ENCODE data around the gene FCER2. TPM values are rescaled to one million over a fixed set of nuclear protein-coding genes. Genes with fewer than 3 reads are reported as not detected.

FCER2 gene
- total RNA-seq, 3 donors from 2014 or later (not counting 1 experiment from before 2014, with no cell fraction given) = 0.52 to 1.2 (median 1.0) TPM

DNA sequence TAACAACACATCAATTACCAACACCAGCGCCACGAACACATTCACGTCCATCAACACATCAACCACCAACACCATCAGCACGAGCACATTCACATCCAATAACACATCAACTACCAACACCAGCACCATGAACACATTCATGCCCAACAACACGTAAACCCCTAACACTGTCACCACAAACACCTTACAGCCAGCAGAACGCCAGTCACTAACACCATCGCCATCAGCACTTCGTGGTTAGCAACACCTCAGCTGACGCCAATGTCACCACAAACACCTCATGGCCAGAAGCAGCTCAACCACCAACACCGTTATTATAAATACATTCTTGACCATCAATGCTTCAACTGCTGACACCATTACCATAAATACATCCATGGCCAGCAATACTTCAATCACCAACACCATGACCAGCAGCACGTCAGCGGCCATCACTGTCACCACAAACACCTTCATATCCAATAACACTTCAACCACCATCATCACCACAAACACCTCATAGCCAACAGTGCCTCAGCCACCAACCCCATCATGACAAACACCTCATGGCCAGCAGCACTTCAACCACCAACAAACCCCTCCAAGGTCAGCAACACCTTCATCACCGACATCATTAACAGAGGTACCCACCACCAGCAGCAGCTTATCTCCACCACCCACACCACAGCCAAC, 9.4 kb downstream of the FCER2 start:
- H3K36me3 ChIP-seq (ENCODE audit: control insufficient read depth, insufficient read depth, low read length) = no peaks in the 10 kb centered on the region

DNA sequence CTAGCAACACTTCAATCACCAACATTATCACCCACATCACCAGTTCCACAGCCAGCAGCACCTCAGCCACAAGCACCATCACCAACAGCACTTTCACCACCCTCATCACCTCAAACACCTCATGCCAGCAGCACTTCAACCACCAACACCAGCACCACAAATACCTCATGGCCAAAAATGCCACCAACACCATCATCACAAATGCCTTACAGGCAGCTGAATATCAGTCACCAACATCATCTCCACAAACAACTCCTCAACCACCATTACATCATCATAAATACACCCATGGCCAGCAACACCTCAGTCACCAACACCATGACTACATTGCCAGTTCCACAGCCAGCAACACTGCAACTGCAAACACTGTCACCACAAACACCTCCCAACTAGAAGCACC, 10.4 kb downstream of the FCER2 start:
- no peak overlapping the region for H3K4me3 Mint-ChIP-seq
- Histone ChIP-seq H3K27ac (ENCODE audit: low read length) (peak overlapping the region; percentile 81), H3K27me3 (ENCODE audit: control insufficient read depth, insufficient read depth, low read length) (no peaks in the 10 kb centered on the region), H3K9me3 (ENCODE audit: control insufficient read depth, insufficient read depth, low read length) (peaks cover 40% of the 10 kb centered on the region), H3K36me3 (ENCODE audit: control insufficient read depth, insufficient read depth, low read length) (no peaks in the 10 kb centered on the region), H3K4me1 (ENCODE audit: control insufficient read depth, insufficient read depth, low read length) (peaks cover 49% of the 10 kb centered on the region), H3K4me3 (ENCODE audit: low read length) (no peak overlapping the region)
- no peaks in the 10 kb centered on the region for H3K4me1 Mint-ChIP-seq
- peak; percentile 35 to 49 (median 35) for ATAC-seq
- H3K36me3 Mint-ChIP-seq = no peaks in the 10 kb centered on the region
- intact Hi-C loops (cut with micrococcal nuclease) = loop anchor here (2.0 to 5.0 kb wide), 2 partner anchors 115 to 499 kb away; no protein-coding TSS in a partner anchor
- TF ChIP-seq, protein P1, sequence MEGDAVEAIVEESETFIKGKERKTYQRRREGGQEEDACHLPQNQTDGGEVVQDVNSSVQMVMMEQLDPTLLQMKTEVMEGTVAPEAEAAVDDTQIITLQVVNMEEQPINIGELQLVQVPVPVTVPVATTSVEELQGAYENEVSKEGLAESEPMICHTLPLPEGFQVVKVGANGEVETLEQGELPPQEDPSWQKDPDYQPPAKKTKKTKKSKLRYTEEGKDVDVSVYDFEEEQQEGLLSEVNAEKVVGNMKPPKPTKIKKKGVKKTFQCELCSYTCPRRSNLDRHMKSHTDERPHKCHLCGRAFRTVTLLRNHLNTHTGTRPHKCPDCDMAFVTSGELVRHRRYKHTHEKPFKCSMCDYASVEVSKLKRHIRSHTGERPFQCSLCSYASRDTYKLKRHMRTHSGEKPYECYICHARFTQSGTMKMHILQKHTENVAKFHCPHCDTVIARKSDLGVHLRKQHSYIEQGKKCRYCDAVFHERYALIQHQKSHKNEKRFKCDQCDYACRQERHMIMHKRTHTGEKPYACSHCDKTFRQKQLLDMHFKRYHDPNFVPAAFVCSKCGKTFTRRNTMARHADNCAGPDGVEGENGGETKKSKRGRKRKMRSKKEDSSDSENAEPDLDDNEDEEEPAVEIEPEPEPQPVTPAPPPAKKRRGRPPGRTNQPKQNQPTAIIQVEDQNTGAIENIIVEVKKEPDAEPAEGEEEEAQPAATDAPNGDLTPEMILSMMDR (IDR thresholded peaks at IDR 0.05) = no peak
- DNase-seq = peak; percentile 52 to 72
- H3K27me3 Mint-ChIP-seq (ENCODE audit: low read depth in 2 of 2) = peaks cover 0 to under 1% of the 10 kb centered on the region in 2 donors
- no peaks in the 10 kb centered on the region for H3K9me3 Mint-ChIP-seq
- no peak overlapping the region for H3K27ac Mint-ChIP-seq

More for the DNA sequence above, 9.4 kb downstream of the FCER2 start:
- H3K27ac Mint-ChIP-seq = no peak overlapping the region
- no peak overlapping the region for H3K4me3 Mint-ChIP-seq
- H3K9me3 Mint-ChIP-seq = no peaks in the 10 kb centered on the region
- peaks cover 0 to 2% of the 10 kb centered on the region in 2 donors for H3K27me3 Mint-ChIP-seq (ENCODE audit: low read depth in 2 of 2)
- H3K4me1 ChIP-seq (ENCODE audit: control insufficient read depth, insufficient read depth, low read length) = peaks cover 49% of the 10 kb centered on the region
- peaks cover 40% of the 10 kb centered on the region for H3K9me3 ChIP-seq (ENCODE audit: control insufficient read depth, insufficient read depth, low read length)
- peak overlapping the region; percentile 81 for H3K27ac ChIP-seq (ENCODE audit: low read length)
- H3K27me3 ChIP-seq (ENCODE audit: control insufficient read depth, insufficient read depth, low read length) = no peaks in the 10 kb centered on the region
- no peaks in the 10 kb centered on the region for H3K4me1 Mint-ChIP-seq
- no peaks in the 10 kb centered on the region for H3K36me3 Mint-ChIP-seq
- 23% methylated on average over 13 of the region's 13 CpGs for WGBS (ENCODE audit: insufficient coverage)
- DNase-seq = peak; percentile 46 to 79
- intact Hi-C loops (cut with micrococcal nuclease) = loop anchor here (5.0 kb wide), 1 partner anchor 500 kb away; no protein-coding TSS in a partner anchor
- ATAC-seq = peak; percentile 24 to 71 (median 67)
- H3K4me3 ChIP-seq (ENCODE audit: low read length) = no peak overlapping the region
- TF ChIP-seq, protein P1 (IDR thresholded peaks at IDR 0.05) = no peak

DNA sequence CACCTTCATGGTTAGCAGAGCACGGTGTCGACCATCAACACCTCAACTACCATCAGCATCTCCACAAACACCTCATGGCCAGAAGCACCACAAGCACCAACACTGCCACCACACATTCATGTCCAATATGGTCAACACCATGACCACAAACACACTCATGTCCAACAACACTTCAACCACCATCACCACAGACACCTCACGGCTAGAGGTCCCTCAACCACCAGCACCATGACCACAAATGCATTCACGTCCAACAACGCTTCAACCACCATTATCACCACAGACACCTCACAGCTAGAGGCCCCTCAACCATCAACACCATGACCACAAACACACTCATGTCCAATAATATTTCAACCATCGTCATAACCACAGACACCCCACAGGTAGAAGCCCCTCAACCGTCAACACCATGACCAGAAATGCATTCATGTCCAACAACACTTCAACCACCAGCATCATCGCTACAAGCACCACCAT, 11.1 kb downstream of the FCER2 start:
- H3K27me3 Mint-ChIP-seq (ENCODE audit: low read depth in 2 of 2) = no peaks in the 10 kb centered on the region
- no peak overlapping the region for H3K27ac Mint-ChIP-seq
- WGBS (ENCODE audit: insufficient coverage) = 24% methylated on average over 8 of the region's 8 CpGs
- no peaks in the 10 kb centered on the region for H3K36me3 Mint-ChIP-seq
- peak; percentile 28 to 41 (median 36) for ATAC-seq
- H3K9me3 Mint-ChIP-seq = no peaks in the 10 kb centered on the region
- H3K9me3 ChIP-seq (ENCODE audit: control insufficient read depth, insufficient read depth, low read length) = peaks cover 40% of the 10 kb centered on the region
- TF ChIP-seq, protein P1 (IDR thresholded peaks at IDR 0.05) = no peak
- peak; percentile 63 to 69 for DNase-seq
- H3K27me3 ChIP-seq (ENCODE audit: control insufficient read depth, insufficient read depth, low read length) = no peaks in the 10 kb centered on the region
- intact Hi-C loops (cut with micrococcal nuclease) = loop anchor here (1.0 to 5.0 kb wide), 3 partner anchors 10 to 499 kb away; no protein-coding TSS in a partner anchor
- H3K27ac ChIP-seq (ENCODE audit: low read length) = peak overlapping the region; percentile 81
- H3K4me1 ChIP-seq (ENCODE audit: control insufficient read depth, insufficient read depth, low read length) = peaks cover 49% of the 10 kb centered on the region
- H3K4me1 Mint-ChIP-seq = peaks cover 0 to 5% of the 10 kb centered on the region in 2 donors
- no peak overlapping the region for H3K4me3 ChIP-seq (ENCODE audit: low read length)
- H3K36me3 ChIP-seq (ENCODE audit: control insufficient read depth, insufficient read depth, low read length) = no peaks in the 10 kb centered on the region
- no peak overlapping the region for H3K4me3 Mint-ChIP-seq
